ENCODE measurements around the gene SENP1.

The SENP1 gene

GRCh38 chr12:48022676-48023385 lies 83.0 kb downstream of the SENP1 start:
- FAIRE-seq (no peak), DNase-seq (ENCODE audit: insufficient read length, low spot score) (no peak)

- DNase-seq (ENCODE audit: insufficient read length, low spot score) (no peak), FAIRE-seq (no peak)
Measured at GRCh38 chr12:48022180-48022521, 83.7 kb downstream of the SENP1 start.

- peak; percentile 34 for DNase-seq (ENCODE audit: insufficient read length, low spot score)
- FAIRE-seq, result no peak
Measured at GRCh38 chr12:48021485-48022179, 84.2 kb downstream of the SENP1 start.

- no peak for FAIRE-seq
- DNase-seq (ENCODE audit: insufficient read length, low spot score), result no peak
Measured at GRCh38 chr12:48019639-48020265, 86.1 kb downstream of the SENP1 start.

GRCh38 chr12:48018618-48018995 lies 87.3 kb downstream of the SENP1 start:
- no peak for DNase-seq (ENCODE audit: insufficient read length, low spot score)
- FAIRE-seq, result no peak

DNA sequence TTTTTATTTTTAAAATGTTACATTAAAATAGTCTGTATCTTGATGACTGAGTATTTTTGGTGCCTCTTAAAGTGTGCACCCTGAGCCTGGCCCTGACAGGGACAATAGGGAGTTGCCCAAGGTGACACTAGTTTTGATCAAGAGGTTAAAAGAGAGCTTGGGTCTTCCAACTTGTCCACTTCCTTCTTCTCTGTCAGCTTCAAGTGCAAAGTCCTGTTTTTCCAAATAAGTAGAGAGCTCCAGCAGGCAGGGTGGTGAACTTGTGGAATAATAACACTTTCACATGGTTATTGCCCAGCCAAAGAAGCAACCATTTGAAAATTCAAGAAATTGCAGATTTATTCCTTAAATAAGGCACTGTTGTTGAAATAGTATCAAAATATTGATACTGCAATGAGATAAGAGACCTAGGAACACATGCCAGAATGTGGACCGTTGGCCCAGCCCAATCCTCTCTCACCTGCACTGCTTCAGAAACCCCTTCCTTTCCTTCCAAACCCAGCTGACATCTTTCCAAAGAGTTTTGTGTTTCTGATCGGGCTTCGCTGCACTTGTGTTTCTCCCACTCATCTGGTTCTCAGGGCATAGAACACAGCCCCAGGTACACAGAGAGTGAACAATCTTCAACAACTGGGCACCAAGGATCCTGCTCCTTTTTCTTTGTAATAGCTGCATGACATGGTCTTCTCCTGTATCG lies 87.8 kb downstream of the SENP1 start:
- FAIRE-seq (no peak), DNase-seq (ENCODE audit: insufficient read length, low spot score) (no peak)

- FAIRE-seq (no peak), DNase-seq (ENCODE audit: insufficient read length, low spot score) (no peak)
Measured at GRCh38 chr12:48017496-48017895, 88.4 kb downstream of the SENP1 start.

- no peak for FAIRE-seq
Measured at GRCh38 chr12:48016373-48017020, 89.4 kb downstream of the SENP1 start.

GRCh38 chr12:48015954-48016353 lies 89.9 kb downstream of the SENP1 start:
- no peak for FAIRE-seq

More at GRCh38 chr12:48016373-48017020, 89.4 kb downstream of the SENP1 start:
- DNase-seq (ENCODE audit: insufficient read length, low spot score), result no peak

GRCh38 chr12:48015129-48015528 lies 90.8 kb downstream of the SENP1 start:
- no peak for DNase-seq (ENCODE audit: insufficient read length, low spot score)
- FAIRE-seq, result no peak

More at GRCh38 chr12:48015954-48016353, 89.9 kb downstream of the SENP1 start:
- DNase-seq (ENCODE audit: insufficient read length, low spot score), result no peak

DNA sequence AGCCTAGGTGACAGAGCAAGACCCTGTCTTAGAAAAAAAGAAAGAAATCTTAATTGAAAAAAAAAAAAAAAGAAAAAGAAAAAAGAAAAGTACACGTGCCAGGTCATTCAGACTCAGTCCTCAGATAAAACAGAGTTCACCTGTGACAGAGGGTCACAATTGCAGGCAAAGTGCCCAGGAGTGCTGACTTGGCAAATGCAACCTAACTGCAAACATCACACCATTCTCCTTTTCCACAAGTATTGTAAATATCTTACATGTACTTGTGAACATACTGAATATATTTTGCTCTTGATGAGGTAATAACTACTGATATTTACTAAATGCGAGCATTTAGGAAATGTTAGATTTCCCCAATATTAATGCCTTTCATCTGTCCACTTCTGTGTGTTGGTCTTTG lies 92.6 kb downstream of the SENP1 start:
- DNase-seq (ENCODE audit: insufficient read length, low spot score) (no peak), FAIRE-seq (no peak)

DNA sequence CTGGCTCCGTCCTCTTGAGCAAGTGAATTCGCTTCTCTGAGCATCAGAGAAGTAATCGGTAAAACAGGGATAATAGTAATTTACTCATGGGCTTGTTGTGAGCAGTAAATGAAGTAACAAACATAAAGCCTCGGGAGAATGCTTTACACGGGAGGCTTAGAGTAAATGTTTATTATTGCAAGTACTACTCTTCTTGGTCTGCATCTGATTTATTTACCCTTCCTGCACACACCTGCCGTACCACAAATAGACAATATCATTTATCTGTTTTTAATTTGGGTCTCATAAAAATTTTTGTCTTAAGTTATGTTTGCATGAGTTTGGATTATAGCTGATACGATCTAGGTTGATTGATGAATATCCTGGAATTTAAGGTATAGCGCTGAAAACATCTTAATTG lies 93.8 kb downstream of the SENP1 start:
- FAIRE-seq, result no peak
- no peak for DNase-seq (ENCODE audit: insufficient read length, low spot score)

- no peak for DNase-seq (ENCODE audit: insufficient read length, low spot score)
- FAIRE-seq, result no peak
Measured at GRCh38 chr12:48010366-48010970, 95.4 kb downstream of the SENP1 start.

GRCh38 chr12:48009471-48009870 lies 96.4 kb downstream of the SENP1 start:
- DNase-seq (ENCODE audit: insufficient read length, low spot score) (no peak), FAIRE-seq (no peak)

- no peak for FAIRE-seq
- DNase-seq (ENCODE audit: insufficient read length, low spot score), result no peak
Measured at GRCh38 chr12:48008950-48009349, 96.9 kb downstream of the SENP1 start.

GRCh38 chr12:48008349-48008748 lies 97.5 kb downstream of the SENP1 start:
- DNase-seq (ENCODE audit: insufficient read length, low spot score) (no peak), FAIRE-seq (no peak)

GRCh38 chr12:48007206-48007605 lies 98.7 kb downstream of the SENP1 start:
- DNase-seq (ENCODE audit: insufficient read length, low spot score) (no peak), FAIRE-seq (no peak)

GRCh38 chr12:48005750-48006021 lies 100.2 kb downstream of the SENP1 start:
- FAIRE-seq, result no peak
- no peak for DNase-seq (ENCODE audit: insufficient read length, low spot score)

DNA sequence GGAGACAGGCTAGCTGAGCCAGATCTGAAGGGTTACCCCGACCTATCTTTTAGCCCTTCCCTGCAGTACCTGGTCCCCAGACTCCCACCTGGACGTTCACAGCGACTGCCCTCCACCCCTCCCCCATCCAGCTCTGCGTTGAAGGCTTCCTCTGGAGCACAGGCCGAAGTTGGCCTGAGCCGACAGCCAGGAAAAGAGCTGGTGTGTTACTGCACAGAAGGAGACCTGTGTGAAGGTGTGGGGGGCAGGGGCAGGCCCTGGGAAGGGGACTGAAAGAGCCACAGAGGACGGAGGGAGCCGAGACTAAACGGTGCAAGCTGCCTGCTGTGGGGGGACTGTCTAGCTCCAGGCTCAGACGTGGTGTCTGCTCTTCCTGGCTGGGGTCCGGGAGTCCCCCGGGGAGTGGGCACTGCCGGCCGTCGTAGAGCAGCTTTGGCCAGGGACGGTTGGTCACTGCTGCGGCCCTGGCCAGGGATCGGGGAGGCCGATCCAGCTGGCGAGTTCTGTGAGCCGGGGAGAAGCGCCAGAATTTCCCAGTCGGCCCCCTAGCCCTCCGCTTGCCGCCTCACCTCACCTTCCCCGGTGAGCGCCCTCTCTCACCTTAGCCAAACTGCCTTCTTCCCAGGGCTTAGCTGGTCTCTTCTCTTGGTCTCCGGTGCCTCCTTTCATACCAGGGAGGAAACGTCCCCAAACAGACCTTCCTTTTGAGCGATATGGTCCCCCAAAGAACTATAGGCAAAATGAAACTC lies 100.7 kb downstream of the SENP1 start:
- FAIRE-seq (no peak), DNase-seq (ENCODE audit: insufficient read length, low spot score) (no peak)

Data from HTR-8/SVneo (cell line).